WTC11 (cell line): ENCODE results near the gene MSL3B.

ENCODE experiments used
- JUN ChIP-seq: sonication (generic); formaldehyde crosslinking; IDR thresholded peaks from 2 replicates; pipeline ENCODE4 v1.8.0; 2023; ENCODE audit warnings: mild to moderate bottlenecking, missing genetic modification reagents
- NR3C1 ChIP-seq: sonication (generic); formaldehyde crosslinking; conservative IDR thresholded peaks from 2 replicates; pipeline ENCODE4 v1.8.1; 2023; ENCODE audit warnings: low read depth, mild to moderate bottlenecking, missing genetic modification reagents
- TF ChIP-seq, protein P1 (sequence below): sonication (generic); formaldehyde crosslinking; conservative IDR thresholded peaks from 2 replicates; pipeline ENCODE4 v1.8.1; 2023; ENCODE audit warnings: mild to moderate bottlenecking, low read depth, missing genetic modification reagents, moderate library complexity
- TF ChIP-seq, protein P2 (sequence below): fragments of 200-600 bp; IDR thresholded peaks from 2 replicates; pipeline ENCODE4 v1.8.0; 2022; ENCODE audit warnings: antibody characterized with exemption
- TF ChIP-seq, protein P3 (sequence below): sonication (generic); formaldehyde crosslinking; IDR thresholded peaks from 2 replicates; pipeline ENCODE4 v1.8.0; 2022; ENCODE audit warnings: missing genetic modification reagents

DNA sequence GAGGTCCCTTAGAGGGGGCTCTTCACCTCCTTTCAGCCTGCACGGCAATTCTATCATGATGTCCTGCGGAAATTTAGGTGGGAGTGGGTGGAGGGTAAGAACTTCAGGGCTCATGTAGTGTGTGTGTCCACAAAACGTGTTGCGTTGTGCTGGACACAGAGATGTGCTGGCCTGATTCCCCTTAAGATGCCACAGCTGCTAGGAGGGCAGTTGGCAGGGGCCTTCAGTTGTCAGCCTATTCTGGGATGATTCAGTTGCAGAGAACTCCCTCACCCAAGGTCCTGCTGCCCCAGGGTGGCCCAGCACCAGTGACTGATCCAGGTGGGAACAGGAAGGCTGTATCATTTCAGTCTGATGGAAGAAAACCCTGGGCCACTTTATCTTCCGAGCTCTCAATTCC lies 12.8 kb downstream of the MSL3B start:
- TF ChIP-seq, protein P1, sequence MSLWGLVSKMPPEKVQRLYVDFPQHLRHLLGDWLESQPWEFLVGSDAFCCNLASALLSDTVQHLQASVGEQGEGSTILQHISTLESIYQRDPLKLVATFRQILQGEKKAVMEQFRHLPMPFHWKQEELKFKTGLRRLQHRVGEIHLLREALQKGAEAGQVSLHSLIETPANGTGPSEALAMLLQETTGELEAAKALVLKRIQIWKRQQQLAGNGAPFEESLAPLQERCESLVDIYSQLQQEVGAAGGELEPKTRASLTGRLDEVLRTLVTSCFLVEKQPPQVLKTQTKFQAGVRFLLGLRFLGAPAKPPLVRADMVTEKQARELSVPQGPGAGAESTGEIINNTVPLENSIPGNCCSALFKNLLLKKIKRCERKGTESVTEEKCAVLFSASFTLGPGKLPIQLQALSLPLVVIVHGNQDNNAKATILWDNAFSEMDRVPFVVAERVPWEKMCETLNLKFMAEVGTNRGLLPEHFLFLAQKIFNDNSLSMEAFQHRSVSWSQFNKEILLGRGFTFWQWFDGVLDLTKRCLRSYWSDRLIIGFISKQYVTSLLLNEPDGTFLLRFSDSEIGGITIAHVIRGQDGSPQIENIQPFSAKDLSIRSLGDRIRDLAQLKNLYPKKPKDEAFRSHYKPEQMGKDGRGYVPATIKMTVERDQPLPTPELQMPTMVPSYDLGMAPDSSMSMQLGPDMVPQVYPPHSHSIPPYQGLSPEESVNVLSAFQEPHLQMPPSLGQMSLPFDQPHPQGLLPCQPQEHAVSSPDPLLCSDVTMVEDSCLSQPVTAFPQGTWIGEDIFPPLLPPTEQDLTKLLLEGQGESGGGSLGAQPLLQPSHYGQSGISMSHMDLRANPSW: no peak
- TF ChIP-seq, protein P2, sequence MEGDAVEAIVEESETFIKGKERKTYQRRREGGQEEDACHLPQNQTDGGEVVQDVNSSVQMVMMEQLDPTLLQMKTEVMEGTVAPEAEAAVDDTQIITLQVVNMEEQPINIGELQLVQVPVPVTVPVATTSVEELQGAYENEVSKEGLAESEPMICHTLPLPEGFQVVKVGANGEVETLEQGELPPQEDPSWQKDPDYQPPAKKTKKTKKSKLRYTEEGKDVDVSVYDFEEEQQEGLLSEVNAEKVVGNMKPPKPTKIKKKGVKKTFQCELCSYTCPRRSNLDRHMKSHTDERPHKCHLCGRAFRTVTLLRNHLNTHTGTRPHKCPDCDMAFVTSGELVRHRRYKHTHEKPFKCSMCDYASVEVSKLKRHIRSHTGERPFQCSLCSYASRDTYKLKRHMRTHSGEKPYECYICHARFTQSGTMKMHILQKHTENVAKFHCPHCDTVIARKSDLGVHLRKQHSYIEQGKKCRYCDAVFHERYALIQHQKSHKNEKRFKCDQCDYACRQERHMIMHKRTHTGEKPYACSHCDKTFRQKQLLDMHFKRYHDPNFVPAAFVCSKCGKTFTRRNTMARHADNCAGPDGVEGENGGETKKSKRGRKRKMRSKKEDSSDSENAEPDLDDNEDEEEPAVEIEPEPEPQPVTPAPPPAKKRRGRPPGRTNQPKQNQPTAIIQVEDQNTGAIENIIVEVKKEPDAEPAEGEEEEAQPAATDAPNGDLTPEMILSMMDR: no peak
- TF ChIP-seq, protein P3, sequence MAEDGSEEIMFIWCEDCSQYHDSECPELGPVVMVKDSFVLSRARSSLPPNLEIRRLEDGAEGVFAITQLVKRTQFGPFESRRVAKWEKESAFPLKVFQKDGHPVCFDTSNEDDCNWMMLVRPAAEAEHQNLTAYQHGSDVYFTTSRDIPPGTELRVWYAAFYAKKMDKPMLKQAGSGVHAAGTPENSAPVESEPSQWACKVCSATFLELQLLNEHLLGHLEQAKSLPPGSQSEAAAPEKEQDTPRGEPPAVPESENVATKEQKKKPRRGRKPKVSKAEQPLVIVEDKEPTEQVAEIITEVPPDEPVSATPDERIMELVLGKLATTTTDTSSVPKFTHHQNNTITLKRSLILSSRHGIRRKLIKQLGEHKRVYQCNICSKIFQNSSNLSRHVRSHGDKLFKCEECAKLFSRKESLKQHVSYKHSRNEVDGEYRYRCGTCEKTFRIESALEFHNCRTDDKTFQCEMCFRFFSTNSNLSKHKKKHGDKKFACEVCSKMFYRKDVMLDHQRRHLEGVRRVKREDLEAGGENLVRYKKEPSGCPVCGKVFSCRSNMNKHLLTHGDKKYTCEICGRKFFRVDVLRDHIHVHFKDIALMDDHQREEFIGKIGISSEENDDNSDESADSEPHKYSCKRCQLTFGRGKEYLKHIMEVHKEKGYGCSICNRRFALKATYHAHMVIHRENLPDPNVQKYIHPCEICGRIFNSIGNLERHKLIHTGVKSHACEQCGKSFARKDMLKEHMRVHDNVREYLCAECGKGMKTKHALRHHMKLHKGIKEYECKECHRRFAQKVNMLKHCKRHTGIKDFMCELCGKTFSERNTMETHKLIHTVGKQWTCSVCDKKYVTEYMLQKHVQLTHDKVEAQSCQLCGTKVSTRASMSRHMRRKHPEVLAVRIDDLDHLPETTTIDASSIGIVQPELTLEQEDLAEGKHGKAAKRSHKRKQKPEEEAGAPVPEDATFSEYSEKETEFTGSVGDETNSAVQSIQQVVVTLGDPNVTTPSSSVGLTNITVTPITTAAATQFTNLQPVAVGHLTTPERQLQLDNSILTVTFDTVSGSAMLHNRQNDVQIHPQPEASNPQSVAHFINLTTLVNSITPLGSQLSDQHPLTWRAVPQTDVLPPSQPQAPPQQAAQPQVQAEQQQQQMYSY (CRISPR knock-in tag): no peak
- TF ChIP-seq JUN (CRISPR knock-in tag): no peak
- TF ChIP-seq NR3C1 (CRISPR knock-in tag): no peak
